Glutamatergic neuron (in vitro differentiated cells): ENCODE data around the gene CTXN2. TPM values are rescaled to one million over a fixed set of nuclear protein-coding genes. Genes with fewer than 3 reads are reported as not detected.

Experiments
- DNase-seq: peaks from one replicate; pipeline ENCODE4 v3.0.0; 2022
- H3K27ac Mint-ChIP-seq: one replicate; pipeline ENCODE4 v1.8.0; 2020; ENCODE audit warnings: mild to moderate bottlenecking, mixed read lengths, inconsistent platforms; ENCODE audit not compliant: unreplicated experiment
- H3K27me3 Mint-ChIP-seq: one replicate; pipeline ENCODE4 v1.8.0; 2020; ENCODE audit warnings: mild to moderate bottlenecking, moderate library complexity, mixed read lengths, inconsistent platforms; ENCODE audit not compliant: unreplicated experiment
- H3K36me3 Mint-ChIP-seq: one replicate; pipeline ENCODE4 v1.8.0; 2020; ENCODE audit warnings: mild to moderate bottlenecking, mixed read lengths, inconsistent platforms; ENCODE audit not compliant: unreplicated experiment
- H3K4me1 Mint-ChIP-seq: one replicate; pipeline ENCODE4 v1.8.0; 2020; ENCODE audit warnings: mild to moderate bottlenecking, low read depth, mixed read lengths, inconsistent platforms; ENCODE audit not compliant: unreplicated experiment
- H3K4me3 Mint-ChIP-seq: one replicate; pipeline ENCODE4 v1.8.0; 2020; ENCODE audit warnings: mild to moderate bottlenecking, mixed read lengths, inconsistent platforms; ENCODE audit not compliant: unreplicated experiment
- H3K9me3 Mint-ChIP-seq: one replicate; pipeline ENCODE4 v1.8.0; 2020; ENCODE audit warnings: mild to moderate bottlenecking, moderate library complexity, mixed read lengths, inconsistent platforms; ENCODE audit not compliant: unreplicated experiment
- CTCF ChIP-seq: fragments of 200-600 bp; sonication (generic); IDR thresholded peaks from one replicate; pipeline ENCODE4 v1.5.0; 2021; ENCODE audit not compliant: partially characterized antibody, unreplicated experiment
- total RNA-seq: library from RNA; stranded (reverse); fragmentation: NEBNext Ultra II Directional; extraction: Animal tissue kit (Norgen Biotek cat#: 25700); gene quantifications from one replicate; pipeline ENCODE4 v1.2.1, GENCODE V29; 2021; ENCODE audit not compliant: unreplicated experiment

The CTXN2 gene
- total RNA-seq, 1 donor from 2014 or later = 0.22 TPM

- peaks cover 9% of the 10 kb centered on the region for H3K36me3 Mint-ChIP-seq
Observed at GRCh38 chr15:48176112-48176511, 15.4 kb upstream of the CTXN2 start.

GRCh38 chr15:48176957-48177356, 14.5 kb upstream of the CTXN2 start:
- peaks cover 6% of the 10 kb centered on the region for H3K36me3 Mint-ChIP-seq
- DNase-seq = no peak
- H3K27me3 Mint-ChIP-seq = peaks cover 5% of the 10 kb centered on the region
- H3K4me1 Mint-ChIP-seq = peaks cover 2% of the 10 kb centered on the region
- H3K27ac Mint-ChIP-seq = peak overlapping the region; percentile 100
- H3K4me3 Mint-ChIP-seq = peak overlapping the region; percentile 99
- peaks cover 8% of the 10 kb centered on the region for H3K9me3 Mint-ChIP-seq
- no peak for TF ChIP-seq CTCF

More at GRCh38 chr15:48176112-48176511, 15.4 kb upstream of the CTXN2 start:
- Mint-ChIP-seq H3K27ac (peak overlapping the region; percentile 100), H3K9me3 (peaks cover 8% of the 10 kb centered on the region), H3K4me3 (peak overlapping the region; percentile 99), H3K27me3 (peaks cover 5% of the 10 kb centered on the region), H3K4me1 (peaks cover 5% of the 10 kb centered on the region)
- TF ChIP-seq CTCF = no peak
- DNase-seq = no peak

- TF ChIP-seq CTCF = no peak
- Mint-ChIP-seq H3K9me3 (peaks cover 8% of the 10 kb centered on the region), H3K36me3 (peaks cover 2% of the 10 kb centered on the region), H3K27me3 (peaks cover 5% of the 10 kb centered on the region), H3K27ac (peak overlapping the region; percentile 100), H3K4me3 (peak overlapping the region; percentile 99), H3K4me1 (peaks cover 2% of the 10 kb centered on the region)
- DNase-seq = no peak
Observed at GRCh38 chr15:48177383-48177765, 14.1 kb upstream of the CTXN2 start.

- H3K36me3 Mint-ChIP-seq = no peaks in the 10 kb centered on the region
- TF ChIP-seq CTCF = no peak
- peaks cover 5% of the 10 kb centered on the region for H3K27me3 Mint-ChIP-seq
- DNase-seq = peak; percentile 95
- H3K4me3 Mint-ChIP-seq = peak within 1 kb of the TSS; percentile 99
- peaks cover 2% of the 10 kb centered on the region for H3K4me1 Mint-ChIP-seq
- H3K27ac Mint-ChIP-seq = peak within 1 kb of the TSS; percentile 100
- peaks cover 8% of the 10 kb centered on the region for H3K9me3 Mint-ChIP-seq
Observed at GRCh38 chr15:48177766-48178647, 13.5 kb upstream of the CTXN2 start, which contains the start of gene MYEF2. Gene MYEF2, minus strand, starts transcription at chr15:48178295. Its CDS starts 58 bp downstream, at chr15:48178237.

GRCh38 chr15:48178648-48178931, 12.9 kb upstream of the CTXN2 start:
- H3K36me3 Mint-ChIP-seq = no peaks in the 10 kb centered on the region

More at GRCh38 chr15:48178648-48178931, 12.9 kb upstream of the CTXN2 start:
- peaks cover 5% of the 10 kb centered on the region for H3K27me3 Mint-ChIP-seq
- H3K4me1 Mint-ChIP-seq = peaks cover 2% of the 10 kb centered on the region
- DNase-seq = no peak
- peak overlapping the region; percentile 72 for H3K4me3 Mint-ChIP-seq
- TF ChIP-seq CTCF = no peak
- peaks cover 8% of the 10 kb centered on the region for H3K9me3 Mint-ChIP-seq
- H3K27ac Mint-ChIP-seq = peak overlapping the region; percentile 69
